ENCODE data around the gene WNT2B.

Gene WNT2B

GRCh38 chr1:112528076-112528475 is 19.3 kb downstream of the WNT2B start:
- no peaks in the 10 kb centered on the region for H3K36me3 ChIP-seq (ENCODE audit: insufficient read depth, low read length)
- H3K9ac ChIP-seq (ENCODE audit: low read depth, low read length) = no peak overlapping the region
- H3K4me3 ChIP-seq (ENCODE audit: low read length) = no peak overlapping the region
- no peaks in the 10 kb centered on the region for H3K27me3 ChIP-seq (ENCODE audit: insufficient read depth, low read length)
- peaks cover 40% of the 10 kb centered on the region for H3K4me1 ChIP-seq (ENCODE audit: insufficient read depth, low read length)
- H3K9me3 ChIP-seq (ENCODE audit: insufficient read depth, low read depth, low read length) = no peaks in the 10 kb centered on the region
- no peak overlapping the region for H3K27ac ChIP-seq (ENCODE audit: low read depth, low read length)

- no peaks in the 10 kb centered on the region for H3K36me3 ChIP-seq (ENCODE audit: insufficient read depth, low read length)
- peaks cover 27% of the 10 kb centered on the region for H3K4me1 ChIP-seq (ENCODE audit: insufficient read depth, low read length)
- no peak overlapping the region for H3K9ac ChIP-seq (ENCODE audit: low read depth, low read length)
- no peaks in the 10 kb centered on the region for H3K27me3 ChIP-seq (ENCODE audit: insufficient read depth, low read length)
- no peak overlapping the region for H3K27ac ChIP-seq (ENCODE audit: low read depth, low read length)
- no peak overlapping the region for H3K4me3 ChIP-seq (ENCODE audit: low read length)
- H3K9me3 ChIP-seq (ENCODE audit: insufficient read depth, low read depth, low read length) = no peaks in the 10 kb centered on the region
These were observed 20.5 kb downstream of the WNT2B start for GRCh38 chr1:112529301-112529700.

- H3K9me3 ChIP-seq (ENCODE audit: insufficient read depth, low read depth, low read length) = no peaks in the 10 kb centered on the region
- no peak overlapping the region for H3K9ac ChIP-seq (ENCODE audit: low read depth, low read length)
- H3K36me3 ChIP-seq (ENCODE audit: insufficient read depth, low read length) = no peaks in the 10 kb centered on the region
- H3K4me3 ChIP-seq (ENCODE audit: low read length) = no peak overlapping the region
- H3K4me1 ChIP-seq (ENCODE audit: insufficient read depth, low read length) = peaks cover 16% of the 10 kb centered on the region; the same call in 1 of the 2 replicates
- no peaks in the 10 kb centered on the region for H3K27me3 ChIP-seq (ENCODE audit: insufficient read depth, low read length)
- H3K27ac ChIP-seq (ENCODE audit: low read depth, low read length) = no peak overlapping the region
These were observed 22.1 kb downstream of the WNT2B start for GRCh38 chr1:112530832-112531231.

- Histone ChIP-seq H3K27me3 (ENCODE audit: insufficient read depth, low read length) (no peaks in the 10 kb centered on the region), H3K36me3 (ENCODE audit: insufficient read depth, low read length) (no peaks in the 10 kb centered on the region), H3K27ac (ENCODE audit: low read depth, low read length) (no peak overlapping the region), H3K9ac (ENCODE audit: low read depth, low read length) (no peak overlapping the region), H3K4me3 (ENCODE audit: low read length) (no peak overlapping the region), H3K9me3 (ENCODE audit: insufficient read depth, low read depth, low read length) (no peaks in the 10 kb centered on the region), H3K4me1 (ENCODE audit: insufficient read depth, low read length) (peaks cover 12% of the 10 kb centered on the region; the same call in 1 of the 2 replicates)
- 92% methylated on average over 4 of the region's 4 CpGs for WGBS
These were observed 23.3 kb downstream of the WNT2B start for GRCh38 chr1:112532064-112532463.

- no peak overlapping the region for H3K9ac ChIP-seq (ENCODE audit: low read depth, low read length)
- H3K4me1 ChIP-seq (ENCODE audit: insufficient read depth, low read length) = peaks cover 3% of the 10 kb centered on the region; the same call in 1 of the 2 replicates
- no peaks in the 10 kb centered on the region for H3K36me3 ChIP-seq (ENCODE audit: insufficient read depth, low read length)
- H3K27ac ChIP-seq (ENCODE audit: low read depth, low read length) = no peak overlapping the region
- no peak overlapping the region for H3K4me3 ChIP-seq (ENCODE audit: low read length)
- WGBS = 87% methylated on average over 6 of the region's 6 CpGs
- no peaks in the 10 kb centered on the region for H3K27me3 ChIP-seq (ENCODE audit: insufficient read depth, low read length)
- no peaks in the 10 kb centered on the region for H3K9me3 ChIP-seq (ENCODE audit: insufficient read depth, low read depth, low read length)
These were observed 24.3 kb downstream of the WNT2B start for GRCh38 chr1:112533029-112533428.

GRCh38 chr1:112536561-112536960 is 27.8 kb downstream of the WNT2B start:
- no peak overlapping the region for H3K9ac ChIP-seq (ENCODE audit: low read depth, low read length)
- no peaks in the 10 kb centered on the region for H3K27me3 ChIP-seq (ENCODE audit: insufficient read depth, low read length)
- H3K4me1 ChIP-seq (ENCODE audit: insufficient read depth, low read length) = no peaks in the 10 kb centered on the region
- no peaks in the 10 kb centered on the region for H3K9me3 ChIP-seq (ENCODE audit: insufficient read depth, low read depth, low read length)
- peaks cover 17% of the 10 kb centered on the region for H3K36me3 ChIP-seq (ENCODE audit: insufficient read depth, low read length)
- H3K4me3 ChIP-seq (ENCODE audit: low read length) = no peak overlapping the region
- H3K27ac ChIP-seq (ENCODE audit: low read depth, low read length) = no peak overlapping the region
- 95% methylated on average over 2 of the region's 2 CpGs for WGBS

GRCh38 chr1:112537456-112537855 is 28.7 kb downstream of the WNT2B start:
- H3K4me3 ChIP-seq (ENCODE audit: low read length) = no peak overlapping the region
- no peak overlapping the region for H3K27ac ChIP-seq (ENCODE audit: low read depth, low read length)
- H3K4me1 ChIP-seq (ENCODE audit: insufficient read depth, low read length) = no peaks in the 10 kb centered on the region
- no peaks in the 10 kb centered on the region for H3K27me3 ChIP-seq (ENCODE audit: insufficient read depth, low read length)
- H3K36me3 ChIP-seq (ENCODE audit: insufficient read depth, low read length) = peaks cover 23% of the 10 kb centered on the region
- H3K9me3 ChIP-seq (ENCODE audit: insufficient read depth, low read depth, low read length) = no peaks in the 10 kb centered on the region
- H3K9ac ChIP-seq (ENCODE audit: low read depth, low read length) = no peak overlapping the region

GRCh38 chr1:112538883-112539282 is 30.1 kb downstream of the WNT2B start:
- no peaks in the 10 kb centered on the region for H3K27me3 ChIP-seq (ENCODE audit: insufficient read depth, low read length)
- WGBS = 95% methylated on average over 2 of the region's 3 CpGs
- H3K4me3 ChIP-seq (ENCODE audit: low read length) = no peak overlapping the region
- H3K36me3 ChIP-seq (ENCODE audit: insufficient read depth, low read length) = peaks cover 23% of the 10 kb centered on the region
- no peaks in the 10 kb centered on the region for H3K9me3 ChIP-seq (ENCODE audit: insufficient read depth, low read depth, low read length)
- no peak overlapping the region for H3K27ac ChIP-seq (ENCODE audit: low read depth, low read length)
- H3K9ac ChIP-seq (ENCODE audit: low read depth, low read length) = no peak overlapping the region
- no peaks in the 10 kb centered on the region for H3K4me1 ChIP-seq (ENCODE audit: insufficient read depth, low read length)

GRCh38 chr1:112540226-112540794 is 31.5 kb downstream of the WNT2B start:
- WGBS = no CpG with 5 or more reads among the region's 1 CpG
- Histone ChIP-seq H3K4me3 (ENCODE audit: low read length) (no peak overlapping the region), H3K4me1 (ENCODE audit: insufficient read depth, low read length) (no peaks in the 10 kb centered on the region), H3K9me3 (ENCODE audit: insufficient read depth, low read depth, low read length) (no peaks in the 10 kb centered on the region), H3K36me3 (ENCODE audit: insufficient read depth, low read length) (peaks cover 26% of the 10 kb centered on the region), H3K27ac (ENCODE audit: low read depth, low read length) (no peak overlapping the region), H3K27me3 (ENCODE audit: insufficient read depth, low read length) (no peaks in the 10 kb centered on the region), H3K9ac (ENCODE audit: low read depth, low read length) (no peak overlapping the region)

GRCh38 chr1:112541299-112541698 is 32.5 kb downstream of the WNT2B start:
- Histone ChIP-seq H3K4me1 (ENCODE audit: insufficient read depth, low read length) (no peaks in the 10 kb centered on the region), H3K9me3 (ENCODE audit: insufficient read depth, low read depth, low read length) (no peaks in the 10 kb centered on the region), H3K36me3 (ENCODE audit: insufficient read depth, low read length) (peaks cover 28% of the 10 kb centered on the region), H3K4me3 (ENCODE audit: low read length) (no peak overlapping the region), H3K9ac (ENCODE audit: low read depth, low read length) (no peak overlapping the region), H3K27ac (ENCODE audit: low read depth, low read length) (no peak overlapping the region), H3K27me3 (ENCODE audit: insufficient read depth, low read length) (no peaks in the 10 kb centered on the region)
- WGBS = 88% methylated on average over 1 of the region's 1 CpG

GRCh38 chr1:112542206-112542973 is 33.6 kb downstream of the WNT2B start:
- no peak overlapping the region for H3K4me3 ChIP-seq (ENCODE audit: low read length)
- H3K9ac ChIP-seq (ENCODE audit: low read depth, low read length) = no peak overlapping the region
- peaks cover 28% of the 10 kb centered on the region for H3K36me3 ChIP-seq (ENCODE audit: insufficient read depth, low read length)
- H3K27me3 ChIP-seq (ENCODE audit: insufficient read depth, low read length) = no peaks in the 10 kb centered on the region
- no peaks in the 10 kb centered on the region for H3K4me1 ChIP-seq (ENCODE audit: insufficient read depth, low read length)
- H3K27ac ChIP-seq (ENCODE audit: low read depth, low read length) = no peak overlapping the region
- no peaks in the 10 kb centered on the region for H3K9me3 ChIP-seq (ENCODE audit: insufficient read depth, low read depth, low read length)
- 93% methylated on average over 9 of the region's 9 CpGs for WGBS
